ENCODE data around the gene COL6A3.

GRCh38 chr2:237383991-237384671, 29.8 kb downstream of the COL6A3 start:
- no peak for TF ChIP-seq PRDM1 (tag by site-specific recombination; IDR thresholded peaks at IDR 0.05)
- TF ChIP-seq CTCF (tag by site-specific recombination; IDR thresholded peaks at IDR 0.05) = no peak
- TF ChIP-seq MEIS1 (CRISPR knock-in tag; IDR thresholded peaks at IDR 0.05; ENCODE audit: borderline replicate concordance) = no peak
- no peak for TF ChIP-seq ZNF274 (IDR thresholded peaks at IDR 0.05; ENCODE audit: low read length)
- TF ChIP-seq ZNF274 (tag by site-specific recombination; IDR thresholded peaks at IDR 0.05; ENCODE audit: borderline replicate concordance) = no peak
- TF ChIP-seq TCF7L2 (IDR thresholded peaks at IDR 0.05; ENCODE audit: borderline replicate concordance, low read depth, low read length) = no peak
- TF ChIP-seq ZBTB6 (tag by site-specific recombination; IDR thresholded peaks at IDR 0.05) = no peak
